Coronary artery (tissue), 2 donors: ENCODE measurements around the gene MXRA7.

Experiments
- DNase-seq: peaks from one replicate; pipeline ENCODE4 v3.0.0-alpha.2; 2017; ENCODE audit warnings: low spot score
- H3K27ac ChIP-seq, 2 donors: fragments of 200-600 bp; sonication (generic); one replicate each; pipeline ENCODE4 v1.5.1; 2016 to 2019
- H3K4me3 ChIP-seq: fragments of 200-600 bp; sonication (generic); 2 replicates; pipeline ENCODE4 v1.5.1; 2016; ENCODE audit warnings: mild to moderate bottlenecking, moderate library complexity
- CTCF ChIP-seq: fragments of 200-600 bp; sonication (generic); IDR thresholded peaks from one replicate; pipeline ENCODE4 v1.5.1; 2019; ENCODE audit warnings: antibody characterized with exemption

MXRA7 gene

DNA sequence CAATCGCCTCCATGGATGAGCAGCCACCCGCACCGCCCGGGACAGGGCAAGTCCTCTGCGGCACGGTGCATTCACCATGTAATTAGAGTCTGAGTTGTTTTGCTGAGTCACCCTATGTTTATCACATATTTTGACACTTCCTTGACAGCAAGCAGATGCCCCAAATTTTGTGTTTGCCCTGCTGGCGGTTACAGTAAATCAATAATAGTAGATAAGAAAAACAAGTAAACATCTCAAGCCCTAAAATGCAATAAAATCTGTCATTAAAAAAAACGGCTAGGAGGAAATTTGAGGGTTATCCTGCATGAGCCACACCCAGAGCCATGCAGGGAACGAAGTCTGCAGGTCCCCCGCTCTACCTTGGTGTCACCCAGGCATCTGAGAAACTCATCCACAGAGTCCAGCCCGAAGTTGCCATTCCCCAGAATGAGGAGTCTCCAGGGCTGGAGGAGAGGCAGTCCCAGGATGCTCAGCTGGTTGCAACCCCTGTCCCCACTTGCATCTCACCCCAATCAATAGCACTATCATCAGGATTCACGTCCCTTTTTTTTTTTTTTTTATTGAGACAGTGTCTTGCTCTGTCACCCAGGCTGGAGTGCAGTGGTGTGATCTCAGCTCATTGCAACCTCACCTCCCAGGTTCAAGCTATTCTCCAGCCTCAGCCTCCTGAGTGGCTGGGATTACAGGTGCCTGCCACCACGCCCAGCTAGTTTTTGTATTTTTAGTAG lies 50.7 kb downstream of the MXRA7 start:
- no peak for TF ChIP-seq CTCF
- DNase-seq, result no peak
- Histone ChIP-seq H3K27ac (no peak overlapping the region), H3K4me3 (no peak overlapping the region)

- DNase-seq, result no peak
Observed at GRCh38 chr17:76658242-76658662, 52.5 kb downstream of the MXRA7 start.

DNA sequence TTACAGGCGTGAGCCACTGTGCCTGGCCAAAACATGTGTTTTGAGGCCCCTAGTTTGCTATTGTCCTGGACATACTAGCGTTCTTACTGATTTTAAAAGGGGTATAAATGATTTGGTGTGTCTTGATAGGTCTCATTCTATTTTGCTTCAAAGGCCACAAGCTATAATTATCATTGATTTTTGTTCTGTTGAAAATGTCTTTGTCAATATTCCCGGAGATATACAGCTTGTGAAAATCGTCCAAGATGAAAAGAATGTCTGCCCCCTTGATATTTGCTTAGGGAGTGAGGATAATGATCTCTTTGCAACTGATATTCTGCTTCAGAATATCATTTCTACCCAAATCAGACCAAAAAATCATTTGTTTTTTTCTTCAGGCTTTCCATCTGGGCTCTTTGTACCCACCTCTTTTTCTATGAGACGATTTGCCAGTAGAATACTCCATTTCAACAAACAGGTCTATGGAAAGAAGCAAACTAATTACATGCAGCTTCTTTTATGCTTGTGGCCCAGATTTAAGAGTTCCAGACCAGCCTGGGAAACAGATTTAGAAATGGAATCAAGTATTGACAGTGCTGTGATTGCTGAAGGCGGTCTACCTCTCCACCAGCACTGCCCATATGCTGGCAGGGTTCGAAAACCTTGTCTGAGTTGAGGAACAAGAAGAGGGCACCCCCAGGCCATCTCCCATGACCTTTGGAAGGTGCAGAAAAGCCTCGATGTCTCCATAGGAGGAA lies 53.1 kb downstream of the MXRA7 start:
- TF ChIP-seq CTCF, result no peak
- no peak for DNase-seq
- H3K27ac ChIP-seq, result no peak overlapping the region
- H3K4me3 ChIP-seq, result no peak overlapping the region

More at GRCh38 chr17:76658242-76658662, 52.5 kb downstream of the MXRA7 start:
- no peak for TF ChIP-seq CTCF
- H3K27ac ChIP-seq, result no peak overlapping the region
- H3K4me3 ChIP-seq, result no peak overlapping the region

GRCh38 chr17:76654408-76654807 lies 56.4 kb downstream of the MXRA7 start:
- no peak for TF ChIP-seq CTCF
- Histone ChIP-seq H3K4me3 (no peak overlapping the region), H3K27ac (no peak overlapping the region)
- DNase-seq, result no peak

DNA sequence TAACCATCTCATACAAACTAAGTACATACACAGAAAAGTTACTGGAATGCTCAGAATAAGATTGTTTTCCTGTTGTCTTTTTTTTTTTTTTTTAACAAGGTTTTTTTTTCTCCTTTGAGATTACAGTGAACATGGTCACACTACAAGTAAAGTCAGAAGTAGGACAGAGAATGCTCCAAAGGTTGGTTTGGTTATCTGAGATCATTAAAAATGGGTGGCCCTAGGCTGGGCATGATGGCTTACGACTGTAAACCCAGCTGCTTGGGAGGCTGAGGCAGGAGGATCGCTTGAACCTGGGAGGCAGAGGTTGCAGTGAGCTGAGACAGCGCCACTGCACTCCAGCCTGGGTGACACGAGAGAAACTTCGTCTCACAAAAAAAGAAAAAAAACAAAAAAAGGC lies 60.3 kb downstream of the MXRA7 start:
- no peak for TF ChIP-seq CTCF
- Histone ChIP-seq H3K27ac (no peak overlapping the region), H3K4me3 (no peak overlapping the region)
- DNase-seq, result no peak

- DNase-seq, result no peak
- TF ChIP-seq CTCF, result no peak
- Histone ChIP-seq H3K4me3 (no peak overlapping the region), H3K27ac (no peak overlapping the region)
Observed at GRCh38 chr17:76646712-76647111, 64.1 kb downstream of the MXRA7 start.

- no peak for DNase-seq
- no peak for TF ChIP-seq CTCF
- H3K27ac ChIP-seq, result no peak overlapping the region
- H3K4me3 ChIP-seq, result no peak overlapping the region
Observed at GRCh38 chr17:76645481-76645880, 65.3 kb downstream of the MXRA7 start.
